ENCODE results near the gene HDAC5.

The HDAC5 gene

GRCh38 chr17:44081681-44082080 lies 41.8 kb downstream of the HDAC5 start:
- no peaks in the 10 kb centered on the region for H3K4me1 ChIP-seq (ENCODE audit: insufficient read depth, low read length, poor library complexity, severe bottlenecking)
- no peaks in the 10 kb centered on the region for H3K79me2 ChIP-seq (ENCODE audit: insufficient read depth, low read length)
- H2AFZ ChIP-seq (ENCODE audit: low read length) = no peak overlapping the region
- H4K20me1 ChIP-seq (ENCODE audit: insufficient read depth, low read length, poor library complexity, severe bottlenecking) = no peaks in the 10 kb centered on the region
- H3K36me3 ChIP-seq (ENCODE audit: insufficient read depth, low read length) = peaks cover 60% of the 10 kb centered on the region; the same call in 1 of the 2 replicates
- no peak overlapping the region for H3K9ac ChIP-seq (ENCODE audit: low read depth, low read length, poor library complexity, severe bottlenecking)
- no peaks in the 10 kb centered on the region for H3F3A ChIP-seq (ENCODE audit: low read depth)
- H3K4me3 ChIP-seq (ENCODE audit: low read length, poor library complexity, severe bottlenecking) = no peak overlapping the region
- no peak overlapping the region for H3K4me2 ChIP-seq (ENCODE audit: low read depth, low read length, poor library complexity, severe bottlenecking)
- no peaks in the 10 kb centered on the region for H3K9me2 ChIP-seq (replicated peaks; ENCODE audit: low read depth, low read length)
- TF ChIP-seq CTCF (conservative IDR thresholded peaks at IDR 0.05; ENCODE audit: low read length) = no peak
- TF ChIP-seq EZH2phosphoT487 (IDR thresholded peaks at IDR 0.05; ENCODE audit: borderline replicate concordance) = no peak
- H3K27me3 ChIP-seq (ENCODE audit: insufficient read depth, low read length, poor library complexity, severe bottlenecking) = no peaks in the 10 kb centered on the region
- H3K9me3 ChIP-seq (ENCODE audit: insufficient read depth, low read depth, low read length) = no peaks in the 10 kb centered on the region

- H3K4me2 ChIP-seq (ENCODE audit: low read depth, low read length, poor library complexity, severe bottlenecking) = no peak overlapping the region
- H3K9ac ChIP-seq (ENCODE audit: low read depth, low read length, poor library complexity, severe bottlenecking) = no peak overlapping the region
- H3K36me3 ChIP-seq (ENCODE audit: insufficient read depth, low read length) = peaks cover 62% of the 10 kb centered on the region; the same call in 1 of the 2 replicates
- H3K9me2 ChIP-seq (replicated peaks; ENCODE audit: low read depth, low read length) = no peaks in the 10 kb centered on the region
- TF ChIP-seq EZH2phosphoT487 (IDR thresholded peaks at IDR 0.05; ENCODE audit: borderline replicate concordance) = no peak
- TF ChIP-seq CTCF (conservative IDR thresholded peaks at IDR 0.05; ENCODE audit: low read length) = no peak
- H3K9me3 ChIP-seq (ENCODE audit: insufficient read depth, low read depth, low read length) = no peaks in the 10 kb centered on the region
- H3F3A ChIP-seq (ENCODE audit: low read depth) = no peaks in the 10 kb centered on the region
- no peaks in the 10 kb centered on the region for H4K20me1 ChIP-seq (ENCODE audit: insufficient read depth, low read length, poor library complexity, severe bottlenecking)
- H3K27me3 ChIP-seq (ENCODE audit: insufficient read depth, low read length, poor library complexity, severe bottlenecking) = no peaks in the 10 kb centered on the region
- H3K4me3 ChIP-seq (ENCODE audit: low read length, poor library complexity, severe bottlenecking) = no peak overlapping the region
- no peaks in the 10 kb centered on the region for H3K4me1 ChIP-seq (ENCODE audit: insufficient read depth, low read length, poor library complexity, severe bottlenecking)
- no peak overlapping the region for H2AFZ ChIP-seq (ENCODE audit: low read length)
- no peaks in the 10 kb centered on the region for H3K79me2 ChIP-seq (ENCODE audit: insufficient read depth, low read length)
Measured at GRCh38 chr17:44079877-44080821, 43.3 kb downstream of the HDAC5 start.

GRCh38 chr17:44078412-44078811 lies 45.0 kb downstream of the HDAC5 start:
- Histone ChIP-seq H3K4me1 (ENCODE audit: insufficient read depth, low read length, poor library complexity, severe bottlenecking) (no peaks in the 10 kb centered on the region), H3K4me3 (ENCODE audit: low read length, poor library complexity, severe bottlenecking) (no peak overlapping the region), H3K9me3 (ENCODE audit: insufficient read depth, low read depth, low read length) (no peaks in the 10 kb centered on the region), H3K79me2 (ENCODE audit: insufficient read depth, low read length) (no peaks in the 10 kb centered on the region), H3F3A (ENCODE audit: low read depth) (no peaks in the 10 kb centered on the region), H3K9ac (ENCODE audit: low read depth, low read length, poor library complexity, severe bottlenecking) (no peak overlapping the region), H3K9me2 (replicated peaks; ENCODE audit: low read depth, low read length) (no peaks in the 10 kb centered on the region), H3K27me3 (ENCODE audit: insufficient read depth, low read length, poor library complexity, severe bottlenecking) (no peaks in the 10 kb centered on the region), H3K36me3 (ENCODE audit: insufficient read depth, low read length) (peaks cover 53% of the 10 kb centered on the region; the same call in 1 of the 2 replicates), H3K4me2 (ENCODE audit: low read depth, low read length, poor library complexity, severe bottlenecking) (no peak overlapping the region), H4K20me1 (ENCODE audit: insufficient read depth, low read length, poor library complexity, severe bottlenecking) (no peaks in the 10 kb centered on the region), H2AFZ (ENCODE audit: low read length) (no peak overlapping the region)
- no peak for TF ChIP-seq EZH2phosphoT487 (IDR thresholded peaks at IDR 0.05; ENCODE audit: borderline replicate concordance)
- no peak for TF ChIP-seq CTCF (conservative IDR thresholded peaks at IDR 0.05; ENCODE audit: low read length)

Data from Loucy (cell line).